Measurements from ENCODE around the gene MVB12B. TPM values are rescaled to one million over a fixed set of nuclear protein-coding genes. Genes with fewer than 3 reads are reported as not detected.
"Not testable (repeated sequence)": the region's sequence is repeated elsewhere in the genome, so short reads cannot be mapped to it uniquely, and the experiment has no call there.

Gene MVB12B
- polyA plus RNA-seq, 2 donors = 2.1 to 2.4 TPM

GRCh38 chr9:126475933-126476555, 149.4 kb downstream of the MVB12B start:
- Histone ChIP-seq H3K27me3 (ENCODE audit: control insufficient read depth in 1 of 2, insufficient read depth in 2 of 2, low read length in 2 of 2) (no peaks in the 10 kb centered on the region), H3K9me3 (ENCODE audit: control insufficient read depth in 2 of 2, insufficient read depth in 1 of 2, low read depth in 1 of 2, low read length in 1 of 2) (no peaks in the 10 kb centered on the region), H3K36me3 (ENCODE audit: control insufficient read depth in 2 of 2, insufficient read depth in 2 of 2, low read length in 1 of 2) (peaks cover 0 to 3% of the 10 kb centered on the region in 2 donors), H3K4me3 (ENCODE audit: low read depth in 1 of 2, low read length in 2 of 2) (no peak overlapping the region), H3K4me1 (ENCODE audit: control insufficient read depth in 2 of 2, insufficient read depth in 2 of 2, low read length in 1 of 2) (peaks cover 0 to 2% of the 10 kb centered on the region in 2 donors), H3K27ac (ENCODE audit: low read depth in 2 of 2, low read length in 1 of 2) (no peak overlapping the region)
- 90 to 91% methylated on average over 12 of the region's 12 CpGs for WGBS, 2 donors

DNA sequence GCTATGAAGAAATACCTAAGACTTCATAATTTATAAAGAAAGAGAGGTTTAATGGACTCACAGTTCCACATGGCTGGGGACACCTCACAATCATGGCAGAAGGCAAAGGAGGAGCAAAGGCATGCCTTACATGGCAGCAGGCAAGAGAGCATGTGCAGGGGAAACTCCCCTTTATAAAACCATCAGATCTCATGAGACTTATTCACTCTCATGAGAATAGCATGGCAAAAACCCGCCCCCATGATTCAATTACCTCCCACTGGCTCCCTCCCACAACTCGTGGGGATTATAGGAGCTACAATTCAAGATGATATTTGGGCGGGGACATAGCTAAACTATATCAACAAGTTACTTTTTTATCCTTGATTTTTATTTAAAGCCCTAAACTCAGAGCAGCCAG, 150.8 kb downstream of the MVB12B start:
- not testable (repeated sequence) for H3K4me3 ChIP-seq (ENCODE audit: low read depth in 1 of 2, low read length in 2 of 2); H3K27me3 ChIP-seq (ENCODE audit: control insufficient read depth in 1 of 2, insufficient read depth in 2 of 2, low read length in 2 of 2); H3K4me1 ChIP-seq (ENCODE audit: control insufficient read depth in 2 of 2, insufficient read depth in 2 of 2, low read length in 1 of 2); H3K27ac ChIP-seq (ENCODE audit: low read depth in 2 of 2, low read length in 1 of 2); H3K9me3 ChIP-seq (ENCODE audit: control insufficient read depth in 2 of 2, insufficient read depth in 1 of 2, low read depth in 1 of 2, low read length in 1 of 2); H3K36me3 ChIP-seq (ENCODE audit: control insufficient read depth in 2 of 2, insufficient read depth in 2 of 2, low read length in 1 of 2)
- WGBS, 2 donors = 79% methylated on average over 3 of the region's 3 CpGs

DNA sequence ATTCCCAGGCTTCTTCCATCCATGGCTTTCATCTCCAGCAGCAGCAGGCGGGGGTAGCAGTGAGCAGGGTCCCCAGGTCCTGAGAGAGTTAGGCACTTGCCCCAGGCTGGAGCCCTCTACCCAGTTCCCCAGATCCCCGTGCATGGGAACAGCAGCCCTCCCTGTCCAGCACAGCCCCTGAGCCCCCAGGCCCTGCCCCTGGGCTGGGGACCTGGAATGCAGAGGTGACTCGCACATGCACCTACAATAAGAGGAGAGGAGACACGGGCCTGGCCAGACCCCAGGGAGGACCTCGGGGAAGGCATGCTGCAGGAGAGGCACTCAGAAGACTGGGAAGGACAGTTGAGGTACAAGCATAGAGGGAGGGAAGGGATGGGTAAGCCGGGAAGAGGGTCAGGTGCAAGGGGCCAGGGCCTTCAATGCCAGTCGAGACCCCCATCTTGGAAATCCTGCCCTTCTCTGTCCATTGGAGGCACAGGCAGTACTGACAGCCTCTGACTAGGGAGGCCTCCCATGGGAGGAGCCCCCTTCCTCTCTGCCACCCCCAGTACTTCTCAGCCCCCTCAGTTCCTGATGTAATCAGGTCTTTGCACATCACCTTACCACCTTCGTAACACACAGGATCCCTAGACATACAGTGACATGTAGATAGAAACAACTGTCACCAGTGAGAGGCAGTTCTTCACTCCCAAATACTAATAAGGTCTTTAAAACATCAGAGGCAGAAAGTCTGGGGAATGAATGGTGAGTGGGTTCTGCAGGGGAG, 151.8 kb downstream of the MVB12B start:
- WGBS, 2 donors = 93 to 94% methylated on average over 8 of the region's 8 CpGs

GRCh38 chr9:126479515-126479914, 152.9 kb downstream of the MVB12B start:
- peaks cover 0 to 5% of the 10 kb centered on the region in 2 donors for H3K36me3 ChIP-seq (ENCODE audit: control insufficient read depth in 2 of 2, insufficient read depth in 2 of 2, low read length in 1 of 2)

More for the DNA sequence above, 151.8 kb downstream of the MVB12B start:
- Histone ChIP-seq H3K36me3 (ENCODE audit: control insufficient read depth in 2 of 2, insufficient read depth in 2 of 2, low read length in 1 of 2) (peaks cover 0 to 4% of the 10 kb centered on the region in 2 donors), H3K4me3 (ENCODE audit: low read depth in 1 of 2, low read length in 2 of 2) (no peak overlapping the region), H3K4me1 (ENCODE audit: control insufficient read depth in 2 of 2, insufficient read depth in 2 of 2, low read length in 1 of 2) (peaks cover 0 to 4% of the 10 kb centered on the region in 2 donors), H3K9me3 (ENCODE audit: control insufficient read depth in 2 of 2, insufficient read depth in 1 of 2, low read depth in 1 of 2, low read length in 1 of 2) (no peaks in the 10 kb centered on the region), H3K27ac (ENCODE audit: low read depth in 2 of 2, low read length in 1 of 2) (no peak overlapping the region), H3K27me3 (ENCODE audit: control insufficient read depth in 1 of 2, insufficient read depth in 2 of 2, low read length in 2 of 2) (no peaks in the 10 kb centered on the region)

DNA sequence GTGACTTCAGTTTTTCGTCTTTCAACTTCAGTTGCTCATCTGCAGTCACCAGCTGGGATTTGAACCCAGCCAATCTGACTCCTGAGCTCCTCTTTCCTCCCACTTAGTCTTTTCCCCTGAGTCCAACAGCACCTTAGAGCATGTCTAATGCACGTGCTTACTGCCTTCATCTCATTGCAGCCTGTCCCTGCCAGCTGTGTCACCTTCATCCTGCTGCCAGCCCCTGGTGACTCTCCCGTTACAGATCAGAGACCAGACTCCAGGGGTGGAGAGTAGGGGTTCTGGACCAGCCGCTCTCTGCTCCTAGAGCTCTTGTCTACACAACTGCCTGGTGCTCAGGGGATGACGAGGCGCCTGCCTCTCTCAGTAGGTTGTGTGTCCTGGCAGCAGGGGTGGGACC, 154.2 kb downstream of the MVB12B start:
- Histone ChIP-seq H3K9me3 (ENCODE audit: control insufficient read depth in 2 of 2, insufficient read depth in 1 of 2, low read depth in 1 of 2, low read length in 1 of 2) (no peaks in the 10 kb centered on the region), H3K27ac (ENCODE audit: low read depth in 2 of 2, low read length in 1 of 2) (no peak overlapping the region), H3K27me3 (ENCODE audit: control insufficient read depth in 1 of 2, insufficient read depth in 2 of 2, low read length in 2 of 2) (no peaks in the 10 kb centered on the region), H3K4me1 (ENCODE audit: control insufficient read depth in 2 of 2, insufficient read depth in 2 of 2, low read length in 1 of 2) (peaks cover 0 to 2% of the 10 kb centered on the region in 2 donors), H3K36me3 (ENCODE audit: control insufficient read depth in 2 of 2, insufficient read depth in 2 of 2, low read length in 1 of 2) (peaks cover 0 to 4% of the 10 kb centered on the region in 2 donors), H3K4me3 (ENCODE audit: low read depth in 1 of 2, low read length in 2 of 2) (no peak overlapping the region)
- WGBS, 2 donors = 84 to 94% methylated on average over 6 of the region's 6 CpGs

More at GRCh38 chr9:126479515-126479914, 152.9 kb downstream of the MVB12B start:
- Histone ChIP-seq H3K27me3 (ENCODE audit: control insufficient read depth in 1 of 2, insufficient read depth in 2 of 2, low read length in 2 of 2) (no peaks in the 10 kb centered on the region), H3K4me1 (ENCODE audit: control insufficient read depth in 2 of 2, insufficient read depth in 2 of 2, low read length in 1 of 2) (peaks cover 0 to 2% of the 10 kb centered on the region in 2 donors), H3K4me3 (ENCODE audit: low read depth in 1 of 2, low read length in 2 of 2) (no peak overlapping the region), H3K9me3 (ENCODE audit: control insufficient read depth in 2 of 2, insufficient read depth in 1 of 2, low read depth in 1 of 2, low read length in 1 of 2) (no peaks in the 10 kb centered on the region), H3K27ac (ENCODE audit: low read depth in 2 of 2, low read length in 1 of 2) (no peak overlapping the region)
- WGBS, 2 donors = 93 to 94% methylated on average over 12 of the region's 12 CpGs

DNA sequence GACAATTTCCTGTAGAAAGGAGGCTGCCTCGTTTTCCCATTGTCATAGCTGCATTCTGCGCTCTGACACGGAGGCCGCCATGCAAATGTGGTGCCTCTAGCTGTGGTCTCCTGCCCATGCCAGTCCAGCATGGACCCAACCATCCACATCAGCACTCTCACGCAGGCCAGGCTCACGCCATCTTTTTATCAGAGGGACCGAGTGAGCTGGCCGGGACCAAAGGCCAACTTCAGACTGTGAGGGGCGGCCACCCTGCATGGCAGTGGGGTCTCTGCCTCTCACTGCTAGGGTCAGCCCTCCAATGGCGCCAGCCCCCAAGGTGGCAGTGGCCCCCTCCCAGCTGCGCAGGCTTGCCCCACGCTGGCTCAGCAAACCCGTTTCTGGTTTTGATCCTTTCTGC, 155.2 kb downstream of the MVB12B start:
- WGBS, 2 donors = 89 to 90% methylated on average over 13 of the region's 13 CpGs
- no peak overlapping the region for H3K4me3 ChIP-seq (ENCODE audit: low read depth in 1 of 2, low read length in 2 of 2)
- H3K9me3 ChIP-seq (ENCODE audit: control insufficient read depth in 2 of 2, insufficient read depth in 1 of 2, low read depth in 1 of 2, low read length in 1 of 2) = no peaks in the 10 kb centered on the region
- H3K4me1 ChIP-seq (ENCODE audit: control insufficient read depth in 2 of 2, insufficient read depth in 2 of 2, low read length in 1 of 2) = peaks cover 0 to 2% of the 10 kb centered on the region in 2 donors
- peaks cover 0 to 2% of the 10 kb centered on the region in 2 donors for H3K36me3 ChIP-seq (ENCODE audit: control insufficient read depth in 2 of 2, insufficient read depth in 2 of 2, low read length in 1 of 2)
- no peak overlapping the region for H3K27ac ChIP-seq (ENCODE audit: low read depth in 2 of 2, low read length in 1 of 2)
- no peaks in the 10 kb centered on the region for H3K27me3 ChIP-seq (ENCODE audit: control insufficient read depth in 1 of 2, insufficient read depth in 2 of 2, low read length in 2 of 2)

DNA sequence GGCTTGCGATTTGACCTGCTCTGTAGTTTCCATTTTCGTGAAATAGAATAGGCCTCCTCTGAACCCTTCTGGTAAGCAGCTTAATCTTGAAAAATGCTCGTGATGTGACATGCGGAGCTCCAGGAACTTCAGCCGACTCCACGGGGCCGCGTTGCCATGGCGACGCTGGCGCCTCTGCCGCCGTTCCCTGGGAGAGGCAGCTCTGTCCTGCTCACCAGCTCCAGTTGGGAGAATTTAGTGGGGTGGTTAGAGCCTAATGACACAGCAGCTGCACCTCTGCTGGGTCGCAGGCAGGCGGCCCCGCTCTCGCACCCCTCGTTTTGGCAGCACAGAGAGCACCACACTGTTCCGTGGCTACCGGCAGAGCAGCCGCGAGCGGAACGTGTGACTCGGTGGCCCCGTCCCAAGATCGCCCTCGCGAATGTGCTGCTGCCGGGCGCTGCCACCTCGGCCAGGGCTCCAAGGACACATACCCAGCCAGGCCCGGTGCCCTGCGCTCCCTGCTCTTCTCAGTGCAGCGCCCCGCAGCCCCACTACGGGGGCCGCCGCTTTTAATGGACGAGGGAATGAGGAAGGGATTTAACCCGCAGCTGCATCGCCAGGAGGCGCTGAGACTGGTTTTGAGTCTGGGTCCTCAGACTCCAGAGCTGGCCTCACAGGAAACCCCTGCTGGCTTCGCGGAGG, 155.9 kb downstream of the MVB12B start:
- Histone ChIP-seq H3K4me3 (ENCODE audit: low read depth in 1 of 2, low read length in 2 of 2) (no peak overlapping the region), H3K36me3 (ENCODE audit: control insufficient read depth in 2 of 2, insufficient read depth in 2 of 2, low read length in 1 of 2) (peaks cover 0 to 4% of the 10 kb centered on the region in 2 donors), H3K27me3 (ENCODE audit: control insufficient read depth in 1 of 2, insufficient read depth in 2 of 2, low read length in 2 of 2) (no peaks in the 10 kb centered on the region), H3K4me1 (ENCODE audit: control insufficient read depth in 2 of 2, insufficient read depth in 2 of 2, low read length in 1 of 2) (peaks cover 0 to 2% of the 10 kb centered on the region in 2 donors), H3K27ac (ENCODE audit: low read depth in 2 of 2, low read length in 1 of 2) (no peak overlapping the region), H3K9me3 (ENCODE audit: control insufficient read depth in 2 of 2, insufficient read depth in 1 of 2, low read depth in 1 of 2, low read length in 1 of 2) (no peaks in the 10 kb centered on the region)
- WGBS, 2 donors = 69 to 76% methylated on average over 45 of the region's 45 CpGs

- 89% methylated on average over 13 of the region's 13 CpGs for WGBS, 2 donors
- H3K4me3 ChIP-seq (ENCODE audit: low read depth in 1 of 2, low read length in 2 of 2) = no peak overlapping the region
- no peaks in the 10 kb centered on the region for H3K27me3 ChIP-seq (ENCODE audit: control insufficient read depth in 1 of 2, insufficient read depth in 2 of 2, low read length in 2 of 2)
- H3K27ac ChIP-seq (ENCODE audit: low read depth in 2 of 2, low read length in 1 of 2) = no peak overlapping the region
- H3K36me3 ChIP-seq (ENCODE audit: control insufficient read depth in 2 of 2, insufficient read depth in 2 of 2, low read length in 1 of 2) = peaks cover 0 to 4% of the 10 kb centered on the region in 2 donors
- H3K9me3 ChIP-seq (ENCODE audit: control insufficient read depth in 2 of 2, insufficient read depth in 1 of 2, low read depth in 1 of 2, low read length in 1 of 2) = no peaks in the 10 kb centered on the region
- H3K4me1 ChIP-seq (ENCODE audit: control insufficient read depth in 2 of 2, insufficient read depth in 2 of 2, low read length in 1 of 2) = peaks cover 0 to 2% of the 10 kb centered on the region in 2 donors
Measured at GRCh38 chr9:126483468-126484073, 156.9 kb downstream of the MVB12B start.

GRCh38 chr9:126485662-126486061, 159.0 kb downstream of the MVB12B start:
- peaks cover 0 to 4% of the 10 kb centered on the region in 2 donors for H3K36me3 ChIP-seq (ENCODE audit: control insufficient read depth in 2 of 2, insufficient read depth in 2 of 2, low read length in 1 of 2)
- peaks cover 0 to 2% of the 10 kb centered on the region in 2 donors for H3K4me1 ChIP-seq (ENCODE audit: control insufficient read depth in 2 of 2, insufficient read depth in 2 of 2, low read length in 1 of 2)
- no peaks in the 10 kb centered on the region for H3K9me3 ChIP-seq (ENCODE audit: control insufficient read depth in 2 of 2, insufficient read depth in 1 of 2, low read depth in 1 of 2, low read length in 1 of 2)
- no peaks in the 10 kb centered on the region for H3K27me3 ChIP-seq (ENCODE audit: control insufficient read depth in 1 of 2, insufficient read depth in 2 of 2, low read length in 2 of 2)
- no peak overlapping the region for H3K4me3 ChIP-seq (ENCODE audit: low read depth in 1 of 2, low read length in 2 of 2)
- H3K27ac ChIP-seq (ENCODE audit: low read depth in 2 of 2, low read length in 1 of 2) = no peak overlapping the region
- 90% methylated on average over 6 of the region's 6 CpGs for WGBS, 2 donors
